Measurements from ENCODE around the gene GARNL3. TPM values are rescaled to one million over a fixed set of nuclear protein-coding genes. Genes with fewer than 3 reads are reported as not detected.

GARNL3 gene
- total RNA-seq, 2 experiments from 2014 or later: 1.6 to 2.0 TPM

DNA sequence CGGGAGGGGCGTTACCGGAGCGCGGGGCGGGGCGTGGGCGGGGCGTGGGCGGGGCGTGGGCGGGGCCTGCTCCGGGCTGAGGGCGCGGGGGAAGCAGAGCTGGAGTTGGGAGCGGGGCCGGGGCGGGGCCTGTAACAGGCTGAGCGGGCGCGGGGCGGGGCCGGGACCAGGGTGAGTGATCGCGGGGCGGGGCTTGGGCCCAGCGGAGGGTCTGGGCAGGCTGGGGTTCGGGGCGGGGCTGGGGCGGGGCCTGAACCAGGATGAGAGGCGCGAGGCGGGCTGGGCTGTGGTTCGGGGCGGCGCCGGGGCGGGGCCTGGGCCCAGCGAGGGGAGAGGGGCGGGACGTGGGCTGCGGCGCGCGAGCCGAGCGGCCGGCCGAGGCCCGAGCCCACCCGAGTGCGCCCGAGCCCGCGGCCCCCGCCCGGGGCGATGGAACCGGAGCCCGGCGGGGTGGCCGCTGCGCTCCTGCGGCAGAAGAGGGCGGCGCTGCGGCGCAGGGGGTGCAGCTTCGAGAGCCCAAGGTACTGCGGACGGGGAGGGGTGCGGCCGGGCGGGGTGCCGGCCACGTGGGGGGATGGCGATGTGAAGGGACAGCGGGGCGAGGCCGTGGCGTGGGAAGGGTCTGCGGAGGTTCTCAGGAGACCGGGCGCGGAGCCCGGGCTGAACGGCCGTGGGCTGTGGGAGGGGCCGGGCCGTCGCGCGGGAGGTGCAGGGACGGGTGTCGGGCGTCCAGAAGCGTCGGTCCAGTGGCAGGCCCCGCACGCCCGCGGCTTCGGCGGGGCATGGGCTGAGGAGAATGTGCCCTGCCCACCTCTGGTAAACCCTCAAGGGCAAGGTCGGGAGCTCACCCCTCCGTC, 39.5 kb upstream of the GARNL3 start:
- Mint-ChIP-seq H3K27ac (no peak overlapping the region), H3K4me1 (peaks cover 23% of the 10 kb centered on the region)
- CTCF ChIA-PET: interaction anchor here (1.0 to 2.2 kb wide), 6 partner anchors 9 to 172 kb away, joined by 3 to 6 read pairs (median 5); partner anchors contain the start of gene SLC2A8

DNA sequence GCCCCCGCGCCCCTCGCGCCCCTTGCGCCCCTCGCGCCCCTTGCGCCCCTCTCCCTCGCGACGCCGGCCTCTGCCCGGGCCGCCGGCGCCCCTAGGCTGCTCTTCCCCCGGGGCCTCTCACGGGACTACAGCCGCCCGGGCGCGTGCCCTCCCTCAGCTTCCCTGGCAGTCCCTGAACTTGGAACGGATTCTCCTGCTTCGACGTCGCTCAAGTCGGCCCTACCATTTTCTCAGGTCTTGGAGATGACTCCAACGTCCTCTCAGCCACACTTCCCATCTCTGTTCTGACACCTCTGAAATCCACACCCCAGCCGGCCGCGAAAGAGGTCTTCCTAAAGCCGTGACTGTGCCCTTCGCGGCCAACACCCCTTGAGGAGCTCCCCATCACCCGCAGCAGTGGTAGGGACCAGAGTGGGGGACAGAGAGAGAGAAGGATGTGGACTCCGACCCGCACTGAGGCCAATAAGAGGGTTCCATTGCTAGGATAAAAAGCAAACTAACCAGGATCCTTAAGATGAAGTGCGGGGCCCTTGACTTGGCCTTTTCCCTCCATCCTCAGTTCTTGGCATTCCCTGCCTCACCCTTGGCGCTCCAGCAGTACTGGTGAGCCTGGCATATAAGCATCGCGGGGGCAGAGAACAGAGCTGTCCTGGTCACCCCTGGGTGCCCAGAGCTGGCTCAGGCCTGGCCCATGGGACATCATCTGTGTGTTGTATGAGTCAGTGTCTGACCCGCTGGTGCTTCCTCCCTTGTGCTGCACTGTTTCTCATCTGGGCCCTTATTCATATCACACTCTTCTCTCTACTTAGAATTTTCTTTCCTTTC, 38.6 kb upstream of the GARNL3 start:
- H3K4me1 Mint-ChIP-seq: peaks cover 23% of the 10 kb centered on the region
- no peak overlapping the region for H3K27ac Mint-ChIP-seq
- no peak for DNase-seq

More for the DNA sequence above, 39.5 kb upstream of the GARNL3 start:
- DNase-seq: peak; percentile 92
- H3K36me3 Mint-ChIP-seq (ENCODE audit: low read depth): no peaks in the 10 kb centered on the region
- peaks cover 43% of the 10 kb centered on the region for H3K27me3 Mint-ChIP-seq
- no peaks in the 10 kb centered on the region for H3K9me3 Mint-ChIP-seq
- POLR2A ChIA-PET: no interaction called here
- peak overlapping the region; percentile 78 for H3K4me3 Mint-ChIP-seq

DNA sequence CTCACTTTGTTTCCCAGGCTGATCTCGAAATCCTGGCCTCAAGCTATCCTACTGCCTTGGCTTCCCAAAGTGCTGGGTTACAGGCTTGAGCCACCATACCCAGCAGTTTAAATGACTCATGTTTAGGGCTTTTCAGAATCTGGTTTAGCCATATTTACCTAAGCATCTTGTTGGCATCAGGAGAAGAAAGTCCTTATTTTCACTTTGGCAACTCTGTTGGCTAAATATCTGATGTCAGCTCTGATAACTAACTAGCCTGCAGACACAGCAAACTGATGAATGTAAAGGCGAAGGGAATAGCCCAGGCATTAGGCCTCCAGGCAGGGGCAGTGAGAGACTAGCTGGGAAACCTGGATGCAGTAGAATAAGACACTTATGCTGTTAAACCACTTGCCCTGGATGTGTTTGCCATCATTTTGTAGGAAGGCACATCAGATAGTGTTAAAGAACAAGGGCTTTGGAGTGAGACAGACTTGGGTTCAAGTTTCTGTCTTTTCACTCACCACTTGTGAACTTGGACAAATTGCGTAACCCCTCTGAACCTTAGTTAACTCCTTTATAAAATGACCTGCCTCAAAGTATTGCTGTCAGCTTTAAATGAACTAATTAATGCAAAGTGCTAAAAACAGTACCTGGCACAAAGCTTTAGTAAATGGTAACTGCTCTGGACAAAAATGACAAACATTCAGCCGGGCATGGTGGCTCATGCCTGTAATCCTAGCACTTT, 34.7 kb upstream of the GARNL3 start:
- H3K36me3 Mint-ChIP-seq (ENCODE audit: low read depth): no peaks in the 10 kb centered on the region
- ChIA-PET POLR2A (no interaction called here), CTCF (interaction anchor here (1.0 kb wide), 1 partner anchor 9 kb away, joined by 5 read pairs; no protein-coding TSS in a partner anchor)
- no peaks in the 10 kb centered on the region for H3K9me3 Mint-ChIP-seq
- H3K4me3 Mint-ChIP-seq: no peak overlapping the region
- DNase-seq: no peak
- H3K4me1 Mint-ChIP-seq: peaks cover 8% of the 10 kb centered on the region
- H3K27me3 Mint-ChIP-seq: peaks cover 25% of the 10 kb centered on the region
- no peak overlapping the region for H3K27ac Mint-ChIP-seq

More for the DNA sequence above, 38.6 kb upstream of the GARNL3 start:
- CTCF ChIA-PET: interaction anchor here (1.2 to 2.2 kb wide), 3 partner anchors 11 to 19 kb away, joined by 5 to 6 read pairs (median 6); no protein-coding TSS in a partner anchor
- Mint-ChIP-seq H3K4me3 (peak overlapping the region; percentile 75), H3K9me3 (no peaks in the 10 kb centered on the region), H3K36me3 (ENCODE audit: low read depth) (no peaks in the 10 kb centered on the region), H3K27me3 (peaks cover 42% of the 10 kb centered on the region)
- POLR2A ChIA-PET: no interaction called here

DNA sequence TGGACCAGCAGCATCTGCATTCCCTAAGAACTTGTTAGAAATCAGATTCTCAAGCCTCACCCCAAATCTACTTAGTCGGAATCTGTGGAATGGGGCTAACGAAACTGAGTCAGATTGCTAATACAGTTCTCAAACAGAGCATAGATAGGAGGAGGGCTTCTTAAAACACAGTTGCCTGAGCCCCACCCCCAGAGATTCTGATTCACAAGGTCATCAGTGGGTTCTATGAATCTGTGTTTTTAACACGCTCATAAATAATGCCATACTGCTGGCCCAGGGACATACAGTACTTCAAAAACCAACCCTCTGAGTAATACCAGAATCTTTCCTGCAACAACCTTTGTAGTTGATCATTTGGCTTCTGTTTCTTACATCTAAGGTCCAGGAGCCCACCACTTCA, 32.9 kb upstream of the GARNL3 start:
- no peaks in the 10 kb centered on the region for H3K4me1 Mint-ChIP-seq
- H3K27me3 Mint-ChIP-seq: peaks cover 22% of the 10 kb centered on the region
- CTCF ChIA-PET: no interaction called here
- DNase-seq: no peak
- H3K27ac Mint-ChIP-seq: no peak overlapping the region
- H3K36me3 Mint-ChIP-seq (ENCODE audit: low read depth): no peaks in the 10 kb centered on the region
- H3K9me3 Mint-ChIP-seq: no peaks in the 10 kb centered on the region
- POLR2A ChIA-PET: no interaction called here
- H3K4me3 Mint-ChIP-seq: no peak overlapping the region

DNA sequence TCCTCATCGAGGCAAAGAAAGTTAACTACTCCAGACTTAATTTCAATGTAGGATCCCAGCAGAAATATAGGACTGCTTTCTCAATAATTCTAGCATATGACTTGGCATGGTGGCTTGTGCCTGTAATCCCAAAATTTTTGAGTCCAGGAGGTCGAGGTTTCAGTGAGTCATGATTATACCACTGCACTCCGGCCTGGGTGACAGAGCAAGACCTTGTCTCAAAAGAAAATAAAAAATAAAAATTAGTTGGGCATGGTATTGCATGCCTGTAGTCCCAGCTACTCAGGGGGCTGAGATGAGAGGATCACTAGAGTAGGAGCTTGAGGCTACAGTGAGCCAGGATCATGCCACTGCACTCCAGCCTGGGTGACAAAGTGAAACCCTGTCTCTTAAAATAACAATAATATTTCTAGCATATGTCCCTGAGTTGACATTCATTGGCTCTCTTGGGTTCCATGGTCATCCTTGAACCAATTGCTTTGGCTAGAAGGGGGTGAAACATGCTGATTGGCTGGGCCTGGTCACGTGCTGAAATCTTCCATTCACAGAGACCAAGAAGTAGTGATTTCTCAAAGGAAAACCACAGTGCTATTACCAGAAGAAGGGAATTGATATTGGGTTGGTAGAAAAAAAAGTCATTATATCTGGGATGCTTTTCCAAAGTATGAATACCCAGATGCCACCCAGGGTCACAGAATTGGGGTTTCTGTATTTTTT, 31.6 kb upstream of the GARNL3 start:
- ChIA-PET CTCF (no interaction called here), POLR2A (no interaction called here)
- Mint-ChIP-seq H3K27me3 (peaks cover 20% of the 10 kb centered on the region), H3K4me1 (no peaks in the 10 kb centered on the region), H3K9me3 (no peaks in the 10 kb centered on the region), H3K27ac (no peak overlapping the region), H3K36me3 (ENCODE audit: low read depth) (no peaks in the 10 kb centered on the region), H3K4me3 (no peak overlapping the region)
- no peak for DNase-seq

DNA sequence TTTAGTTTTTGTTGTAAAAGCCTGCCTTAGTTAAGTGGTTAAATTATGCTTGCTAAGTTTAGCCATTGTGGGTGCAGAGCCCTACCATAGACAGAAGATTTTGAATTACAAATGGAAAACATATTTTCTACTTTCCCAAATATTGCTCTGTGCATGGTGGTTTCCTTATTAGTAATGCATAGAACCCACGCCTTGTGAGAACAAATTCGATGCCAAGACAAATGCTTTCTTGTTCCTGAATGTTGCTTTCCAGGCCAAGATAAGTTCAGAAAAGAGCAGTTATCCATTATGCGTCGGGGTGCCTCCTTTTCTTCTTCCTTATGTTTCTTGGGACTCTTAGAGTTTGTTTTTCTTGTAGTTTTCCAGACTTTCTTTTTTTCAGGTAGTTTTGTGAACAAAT, 31.0 kb upstream of the GARNL3 start:
- no peak for DNase-seq
- Mint-ChIP-seq H3K9me3 (no peaks in the 10 kb centered on the region), H3K4me1 (no peaks in the 10 kb centered on the region), H3K27me3 (peaks cover 17% of the 10 kb centered on the region), H3K4me3 (no peak overlapping the region), H3K36me3 (ENCODE audit: low read depth) (no peaks in the 10 kb centered on the region), H3K27ac (no peak overlapping the region)
- ChIA-PET CTCF (interaction anchor here (1.0 kb wide), 1 partner anchor 9 kb away, joined by 3 read pairs; no protein-coding TSS in a partner anchor), POLR2A (interaction anchor here (0.7 kb wide), 1 partner anchor 154 kb away, joined by 3 read pairs; no protein-coding TSS in a partner anchor)

DNA sequence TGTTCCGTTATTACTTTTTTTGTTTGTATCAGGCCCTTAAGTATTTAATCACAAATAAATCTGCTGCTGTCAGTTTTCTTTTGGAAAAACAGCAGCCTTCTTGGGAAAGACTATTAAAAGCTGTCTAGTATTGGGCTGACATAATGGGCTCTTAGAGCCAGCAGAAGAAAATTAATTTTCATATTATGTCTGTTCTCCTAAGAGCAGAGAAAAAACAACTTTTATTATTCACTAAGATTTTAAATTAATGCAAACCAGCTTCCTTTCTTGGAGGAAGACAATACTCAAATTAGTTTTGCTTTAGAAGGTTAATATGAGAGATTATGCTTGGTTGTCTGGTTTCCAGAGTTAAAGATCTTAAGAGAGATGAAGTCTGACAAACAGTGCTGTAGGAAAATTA, 30.6 kb upstream of the GARNL3 start:
- H3K4me3 Mint-ChIP-seq: no peak overlapping the region

DNA sequence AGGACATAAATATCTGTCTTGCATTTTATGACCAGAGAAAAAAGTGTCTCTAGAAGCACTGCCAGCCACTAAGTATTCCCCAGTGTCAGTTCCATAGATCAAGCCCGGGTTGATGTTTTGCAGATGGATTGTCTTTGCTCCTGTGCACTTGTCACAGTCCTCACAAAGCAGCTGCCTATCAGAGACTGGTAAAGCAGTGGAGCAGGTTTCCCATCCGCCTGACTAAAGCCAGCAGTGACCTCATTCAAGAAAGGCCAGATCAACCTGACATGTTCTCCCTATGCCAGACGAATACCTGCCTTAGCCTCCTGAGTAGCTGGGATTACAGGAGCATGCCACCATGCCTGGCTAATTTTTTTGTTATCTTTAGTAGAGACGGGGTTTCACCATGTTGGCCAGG, 26.8 kb upstream of the GARNL3 start:
- H3K27ac Mint-ChIP-seq: no peak overlapping the region
- no peak overlapping the region for H3K4me3 Mint-ChIP-seq
- H3K4me1 Mint-ChIP-seq: no peaks in the 10 kb centered on the region
- ChIA-PET CTCF (no interaction called here), POLR2A (no interaction called here)
- no peak for DNase-seq
- no peaks in the 10 kb centered on the region for H3K9me3 Mint-ChIP-seq
- H3K36me3 Mint-ChIP-seq (ENCODE audit: low read depth): no peaks in the 10 kb centered on the region
- peaks cover 17% of the 10 kb centered on the region for H3K27me3 Mint-ChIP-seq

More for the DNA sequence above, 30.6 kb upstream of the GARNL3 start:
- CTCF ChIA-PET: interaction anchor here (0.6 to 1.0 kb wide), 2 partner anchors 9 to 277 kb away, joined by 3 read pairs; no protein-coding TSS in a partner anchor
- Mint-ChIP-seq H3K9me3 (no peaks in the 10 kb centered on the region), H3K27me3 (peaks cover 16% of the 10 kb centered on the region), H3K36me3 (ENCODE audit: low read depth) (no peaks in the 10 kb centered on the region), H3K27ac (no peak overlapping the region), H3K4me1 (no peaks in the 10 kb centered on the region)
- POLR2A ChIA-PET: interaction anchor here (0.7 kb wide), 1 partner anchor 154 kb away, joined by 3 read pairs; no protein-coding TSS in a partner anchor
- no peak for DNase-seq

DNA sequence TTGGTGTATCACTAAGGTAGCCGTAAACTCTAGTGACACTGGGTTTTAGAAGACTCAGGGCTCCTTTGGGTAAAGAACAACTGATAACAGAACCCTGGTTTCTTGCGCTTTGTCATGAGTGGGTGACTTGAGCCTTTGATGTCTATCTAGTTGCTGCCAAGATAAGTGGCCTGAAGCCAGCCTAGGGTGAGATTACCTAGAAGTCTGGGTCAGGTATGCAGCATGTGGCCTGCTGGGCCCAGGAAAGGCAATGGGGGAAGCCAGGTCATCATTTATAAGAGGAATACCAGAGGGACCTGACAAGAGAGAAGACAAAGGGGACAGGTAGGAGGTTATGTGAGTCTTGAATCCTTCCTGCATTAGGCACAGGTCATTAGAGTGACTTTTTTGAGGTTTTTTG, 23.2 kb upstream of the GARNL3 start:
- Mint-ChIP-seq H3K27ac (no peak overlapping the region), H3K36me3 (ENCODE audit: low read depth) (no peaks in the 10 kb centered on the region), H3K4me3 (no peak overlapping the region), H3K27me3 (peaks cover 3% of the 10 kb centered on the region), H3K4me1 (peaks cover 12% of the 10 kb centered on the region), H3K9me3 (no peaks in the 10 kb centered on the region)
- POLR2A ChIA-PET: no interaction called here
- CTCF ChIA-PET: no interaction called here
- DNase-seq: no peak

DNA sequence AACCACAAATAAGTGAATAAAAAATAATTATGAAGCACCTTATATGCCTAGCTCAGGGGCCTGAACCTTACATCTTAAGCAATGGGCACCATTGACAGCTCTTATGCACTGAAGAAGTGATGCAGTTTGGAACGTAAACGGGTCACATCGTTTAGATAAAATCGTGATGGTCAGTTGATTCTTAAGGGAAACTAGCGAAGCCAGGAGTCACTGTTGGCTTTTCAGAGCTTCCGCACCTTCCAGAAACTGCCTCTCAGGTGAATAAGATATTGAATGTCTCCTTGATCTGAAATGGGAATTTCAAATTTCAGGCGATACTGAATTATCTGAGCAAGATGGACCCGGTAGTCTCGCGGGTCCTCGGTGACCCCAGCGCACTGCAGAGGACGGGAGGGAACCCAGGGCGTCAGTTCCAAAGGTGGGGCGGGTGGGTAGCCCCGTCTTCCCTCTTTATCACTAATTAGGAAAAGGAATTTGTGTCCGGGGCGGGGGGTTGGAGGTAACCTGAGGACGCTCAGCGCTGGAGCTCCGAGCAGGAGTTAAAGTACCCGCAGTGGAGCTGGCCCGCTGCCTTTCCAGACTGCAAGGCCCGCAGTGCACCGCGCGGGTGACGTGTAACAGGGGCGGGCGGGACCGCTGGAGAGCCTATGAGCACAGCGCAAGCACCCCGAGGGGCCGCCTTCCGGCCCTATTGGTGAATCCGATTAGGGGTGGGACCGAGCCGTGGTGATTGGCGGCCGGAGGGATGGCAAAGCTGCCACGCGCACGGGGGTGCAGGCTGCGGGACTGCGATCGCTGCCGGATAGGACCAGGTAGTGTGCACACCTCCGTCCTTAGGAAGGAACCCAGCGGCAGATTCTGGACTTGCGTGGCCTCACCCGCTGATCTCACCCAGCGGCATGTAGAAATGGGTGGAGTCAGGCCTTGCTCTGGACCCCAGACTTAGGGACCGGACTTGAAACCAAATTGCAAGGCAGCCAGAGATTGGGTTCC, 19.7 kb upstream of the GARNL3 start:
- POLR2A ChIA-PET: no interaction called here
- peak; percentile 97 for DNase-seq
- CTCF ChIA-PET: interaction anchor here (0.6 to 1.7 kb wide), 6 partner anchors 19 to 513 kb away, joined by 3 to 6 read pairs (median 3); no protein-coding TSS in a partner anchor

DNA sequence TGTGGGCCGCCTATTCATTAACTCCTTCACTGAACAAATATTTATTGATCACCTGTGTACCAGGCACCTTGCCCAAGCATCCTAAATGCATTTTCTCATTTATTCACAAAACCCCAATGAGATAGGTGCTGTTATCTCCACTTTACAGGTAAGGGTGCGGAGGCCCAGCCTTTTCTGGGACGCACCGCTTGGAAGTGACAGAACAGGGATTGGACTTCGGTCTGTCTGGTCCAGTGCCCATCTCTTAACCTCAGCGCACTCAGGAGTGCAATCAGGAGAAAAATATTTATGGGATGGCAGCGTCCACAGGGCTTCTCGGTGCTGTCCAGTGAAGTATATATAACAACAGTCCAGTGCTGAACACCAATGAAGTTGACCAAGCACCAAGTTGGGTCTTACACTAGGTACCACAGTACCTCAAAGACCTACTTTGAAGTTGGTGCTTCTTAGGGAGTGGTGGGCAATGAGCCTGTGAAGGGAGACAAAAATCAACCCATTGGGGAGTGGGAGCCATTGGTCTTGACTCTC, 18.9 kb upstream of the GARNL3 start:
- Mint-ChIP-seq H3K4me1 (peaks cover 12% of the 10 kb centered on the region), H3K4me3 (peak overlapping the region; percentile 77), H3K9me3 (no peaks in the 10 kb centered on the region), H3K27me3 (peaks cover 15% of the 10 kb centered on the region), H3K36me3 (ENCODE audit: low read depth) (no peaks in the 10 kb centered on the region), H3K27ac (peak overlapping the region; percentile 73)
- ChIA-PET CTCF (interaction anchor here (1.0 to 1.5 kb wide), 2 partner anchors 20 to 71 kb away, joined by 3 to 6 read pairs; no protein-coding TSS in a partner anchor), POLR2A (no interaction called here)
- DNase-seq: no peak

More for the DNA sequence above, 19.7 kb upstream of the GARNL3 start:
- H3K27ac Mint-ChIP-seq: peak overlapping the region; percentile 73
- H3K4me1 Mint-ChIP-seq: peaks cover 12% of the 10 kb centered on the region
- peak overlapping the region; percentile 77 for H3K4me3 Mint-ChIP-seq
- H3K9me3 Mint-ChIP-seq: no peaks in the 10 kb centered on the region
- H3K27me3 Mint-ChIP-seq: peaks cover 8% of the 10 kb centered on the region
- H3K36me3 Mint-ChIP-seq (ENCODE audit: low read depth): no peaks in the 10 kb centered on the region

Data from activated CD4-positive, alpha-beta T cell treated with anti-CD3 and anti-CD28 coated beads, Interleukin-2, amount 10 ng/mL, durations not matched to agents 7 days and 5 days (primary cell).